ENCODE measurements around the gene ALOXE3. TPM values are rescaled to one million over a fixed set of nuclear protein-coding genes. Genes with fewer than 3 reads are reported as not detected.
A peak's percentile ranks its signal among the peaks of the same experiment; 100 is the strongest.

ALOXE3 gene
- total RNA-seq, 2 donors from 2014 or later, result not detected

DNA sequence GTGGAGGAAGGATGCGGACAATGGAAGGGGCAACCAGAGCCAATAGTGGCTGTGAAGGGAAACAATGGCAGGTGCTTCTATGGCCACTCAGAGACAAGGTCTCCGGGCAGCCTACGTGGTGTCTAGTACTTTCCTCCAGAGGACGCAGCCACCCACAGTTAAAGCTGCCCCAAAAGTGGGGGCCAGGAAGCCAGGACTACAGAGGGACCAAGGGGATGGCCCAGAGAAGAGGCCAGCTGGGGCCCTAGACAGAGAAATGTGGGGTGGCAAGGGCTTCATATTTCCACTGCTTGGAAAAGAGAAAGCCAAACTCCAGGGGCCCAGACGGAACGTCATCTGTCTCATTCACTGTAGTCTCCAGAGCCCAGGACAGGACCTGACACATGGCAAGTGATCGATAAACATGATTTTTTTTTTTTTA, 34.7 kb upstream of the ALOXE3 start:
- H3K27ac ChIP-seq, result peak overlapping the region; percentile 100
- H3K4me3 ChIP-seq, result peak overlapping the region; percentile 76
- no peaks in the 10 kb centered on the region for H3K9me3 ChIP-seq
- no peaks in the 10 kb centered on the region for H3K27me3 ChIP-seq (replicated peaks; ENCODE audit: insufficient read depth)
- TF ChIP-seq CTCF (IDR thresholded peaks at IDR 0.05), result no peak
- peaks cover 27% of the 10 kb centered on the region for H3K36me3 ChIP-seq
- DNase-seq (ENCODE audit: low spot score), result no peak
- no peak for ATAC-seq (ENCODE audit: insufficient number of reproducible peaks, low FRiP score, low read depth)
- peaks cover 18 to 49% of the 10 kb centered on the region in 2 donors for H3K4me1 ChIP-seq (ENCODE audit: control insufficient read depth in 1 of 2, low read depth in 2 of 2)

GRCh38 chr17:8152112-8152775, 33.9 kb upstream of the ALOXE3 start, which contains the start of gene PER1:
Gene PER1 (minus strand): TSS chr17:8152404. CDS start chr17:8150706, 1,698 bp downstream.
- TF ChIP-seq CTCF (IDR thresholded peaks at IDR 0.05), result no peak
- peaks cover 18 to 50% of the 10 kb centered on the region in 2 donors for H3K4me1 ChIP-seq (ENCODE audit: control insufficient read depth in 1 of 2, low read depth in 2 of 2)
- H3K4me3 ChIP-seq, result peak within 1 kb of the TSS; percentile 76

GRCh38 chr17:8151641-8152111, 33.4 kb upstream of the ALOXE3 start:
- Histone ChIP-seq H3K36me3 (peaks cover 41% of the 10 kb centered on the region), H3K9me3 (no peaks in the 10 kb centered on the region), H3K27ac (peak overlapping the region; percentile 100), H3K4me1 (ENCODE audit: control insufficient read depth in 1 of 2, low read depth in 2 of 2) (peaks cover 18 to 48% of the 10 kb centered on the region in 2 donors), H3K4me3 (peak overlapping the region; percentile 76), H3K27me3 (replicated peaks; ENCODE audit: insufficient read depth) (no peaks in the 10 kb centered on the region)
- no peak for TF ChIP-seq CTCF (IDR thresholded peaks at IDR 0.05)
- ATAC-seq (ENCODE audit: insufficient number of reproducible peaks, low FRiP score, low read depth) (no peak), DNase-seq (ENCODE audit: low spot score) (peak; percentile 84)

More at GRCh38 chr17:8152112-8152775, 33.9 kb upstream of the ALOXE3 start, which contains the start of gene PER1:
- ATAC-seq (ENCODE audit: insufficient number of reproducible peaks, low FRiP score, low read depth) (peak; percentile 16), DNase-seq (ENCODE audit: low spot score) (peak; percentile 87)
- no peaks in the 10 kb centered on the region for H3K27me3 ChIP-seq (replicated peaks; ENCODE audit: insufficient read depth)
- H3K36me3 ChIP-seq, result peaks cover 35% of the 10 kb centered on the region
- peak within 1 kb of the TSS; percentile 100 for H3K27ac ChIP-seq
- H3K9me3 ChIP-seq, result no peaks in the 10 kb centered on the region

DNA sequence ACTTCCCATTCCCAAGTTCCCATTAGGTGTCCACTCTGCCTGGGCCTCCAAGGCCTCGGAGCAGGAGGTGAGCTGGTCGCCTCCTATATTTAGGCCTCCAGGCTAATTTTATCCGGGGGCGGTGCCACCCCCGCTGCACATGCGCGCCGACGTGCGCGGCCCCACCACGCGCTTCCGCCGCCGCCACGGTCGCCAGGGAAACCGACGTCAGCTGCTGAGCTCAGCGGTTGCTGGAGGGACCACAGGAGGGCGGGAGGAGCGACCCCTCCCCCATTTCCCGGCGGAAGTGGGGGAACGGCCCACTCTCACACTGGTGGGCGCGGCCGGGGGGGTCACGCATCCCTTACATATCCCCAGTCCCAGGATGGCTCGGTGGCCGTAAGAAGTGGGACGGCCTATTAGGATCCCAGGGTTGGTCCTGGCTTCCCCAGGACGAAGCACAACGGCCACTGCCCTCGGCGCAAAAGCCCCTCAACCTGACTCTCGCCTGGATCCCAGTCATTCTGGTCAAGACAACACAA, 32.9 kb upstream of the ALOXE3 start:
- peak; percentile 5 for ATAC-seq (ENCODE audit: insufficient number of reproducible peaks, low FRiP score, low read depth)
- H3K36me3 ChIP-seq, result peaks cover 46% of the 10 kb centered on the region

More for the DNA sequence above, 32.9 kb upstream of the ALOXE3 start:
- no peaks in the 10 kb centered on the region for H3K9me3 ChIP-seq
- no peaks in the 10 kb centered on the region for H3K27me3 ChIP-seq (replicated peaks; ENCODE audit: insufficient read depth)
- DNase-seq (ENCODE audit: low spot score), result peak; percentile 62
- TF ChIP-seq CTCF (IDR thresholded peaks at IDR 0.05), result peak; percentile 24
- H3K27ac ChIP-seq, result peak overlapping the region; percentile 100
- peaks cover 18 to 48% of the 10 kb centered on the region in 2 donors for H3K4me1 ChIP-seq (ENCODE audit: control insufficient read depth in 1 of 2, low read depth in 2 of 2)
- H3K4me3 ChIP-seq, result peak overlapping the region; percentile 76
